HCT116 (cell line): ENCODE results near the gene HERC2. TPM values are rescaled to one million over a fixed set of nuclear protein-coding genes. Genes with fewer than 3 reads are reported as not detected.

Source experiments
- ATAC-seq: fragments of 200-7000 bp; cut with Tn5 transposase; 2 replicates; pipeline ENCODE4 v1.9.1; 2020; ENCODE audit warnings: mild to moderate bottlenecking, moderate library complexity
- BruUV-seq: library from RNA; stranded (reverse); fragments of 400-500 nt; replicated peaks from 2 replicates; lab custom pipeline; 2021; lab: Mats Ljungman, UMichigan
- CTCF ChIA-PET: fragments of 300-600 bp; sonication (Branson Sonifier 250); formaldehyde crosslinking; loops from one replicate; lab custom pipeline; 2021; ENCODE audit warnings: antibody characterized with exemption; lab: Charles Lee
- POLR2A ChIA-PET: fragments of 300-600, 350-600 bp; sonication (Branson Sonifier 250); formaldehyde crosslinking; loops from one replicate; lab custom pipeline; 2021; ENCODE audit warnings: antibody characterized with exemption; lab: Charles Lee
- RAD21 ChIA-PET, 2 experiments: fragments of 300-600 bp; sonication (Branson Sonifier 250); formaldehyde crosslinking; loops; one replicate each; lab custom pipeline; 2023; ENCODE audit warnings: low total read pairs in 2 of 2; ENCODE audit not compliant: uncharacterized antibody in 2 of 2, unreplicated experiment in 2 of 2, low non-redundant PET in 1 of 2; lab: Charles Lee
- DNase-seq: peaks from one replicate; pipeline ENCODE4 v3.0.0-alpha.2; 2010; ENCODE audit warnings: low read depth, low spot score
- H2AFZ ChIP-seq: fragments of 200-600 bp; shearing (Covaris generic), sonication (generic); 2 replicates; pipeline ENCODE4 v1.6.1; 2017; ENCODE audit warnings: low read depth, mixed run types, mixed read lengths, antibody characterized with exemption, low read length; ENCODE audit not compliant: poor library complexity, severe bottlenecking
- H3K27ac ChIP-seq: 2 replicates; pipeline ENCODE4 v1.5.1; 2012; ENCODE audit warnings: low read depth, low read length
- H3K27me3 ChIP-seq: fragments of 200-600 bp; sonication (generic); 2 replicates; pipeline ENCODE4 v1.6.1; 2016; ENCODE audit warnings: mixed run types, low read length, mixed read lengths; ENCODE audit not compliant: insufficient read depth
- H3K36me3 ChIP-seq, 2 experiments: fragments of 200-500 bp in 1 of 2; fragments of 200-600 bp in 1 of 2; sonication (Bioruptor generic) in 1 of 2; sonication (generic) in 1 of 2; 2 replicates each; pipeline versions ENCODE4 v1.5.1 to v1.6.1; 2014 to 2016; ENCODE audit warnings: low read length in 2 of 2, inconsistent platforms in 1 of 2, mixed read lengths in 1 of 2, mixed run types in 1 of 2; ENCODE audit not compliant: insufficient read depth in 2 of 2, control insufficient read depth in 1 of 2
- H3K4me1 ChIP-seq, 2 experiments: fragments of 200-600 bp in 1 of 2; sonication (generic) in 1 of 2; 2 replicates each; pipeline versions ENCODE4 v1.5.1 to v1.6.1; 2012 to 2017; ENCODE audit warnings: low read length in 2 of 2, inconsistent platforms in 1 of 2, mild to moderate bottlenecking in 1 of 2, mixed read lengths in 1 of 2, mixed run types in 1 of 2, moderate library complexity in 1 of 2; ENCODE audit not compliant: insufficient read depth in 2 of 2, control insufficient read depth in 1 of 2
- H3K4me2 ChIP-seq: fragments of 200-600 bp; sonication (generic); 2 replicates; pipeline ENCODE4 v1.6.1; 2017; ENCODE audit warnings: mixed run types, low read length, mixed read lengths
- H3K4me3 ChIP-seq, 2 experiments: fragments of 200-600 bp in 1 of 2; sonication (generic) in 1 of 2; replicated peaks in 1 of 2; 2 replicates each; pipeline ENCODE4 v1.5.1; 2011 to 2016; ENCODE audit warnings: low read length in 2 of 2, control low read depth in 1 of 2, low read depth in 1 of 2, mild to moderate bottlenecking in 1 of 2, mixed read lengths in 1 of 2, mixed run types in 1 of 2
- H3K79me2 ChIP-seq: fragments of 200-600 bp; sonication (generic); 2 replicates; pipeline ENCODE4 v1.6.1; 2017; ENCODE audit warnings: mild to moderate bottlenecking, mixed run types, low read length, moderate library complexity, mixed read lengths; ENCODE audit not compliant: insufficient read depth
- H3K9ac ChIP-seq: fragments of 200-600 bp; sonication (generic); 2 replicates; pipeline ENCODE4 v1.6.1; 2016; ENCODE audit warnings: low read length, mixed read lengths
- H3K9me2 ChIP-seq: fragments of 200-600 bp; sonication (generic), shearing (Covaris generic); 2 replicates; pipeline ENCODE4 v1.6.1; 2017; ENCODE audit warnings: mixed run types, mild to moderate bottlenecking, moderate library complexity; ENCODE audit not compliant: insufficient read depth
- H3K9me3 ChIP-seq, 2 experiments: fragments of 200-500 bp in 1 of 2; fragments of 200-600 bp in 1 of 2; sonication (Bioruptor generic) in 1 of 2; sonication (generic) in 1 of 2; 2 replicates each; pipeline ENCODE4 v1.6.1; 2014 to 2017; ENCODE audit warnings: low read length in 2 of 2, mixed read lengths in 2 of 2, inconsistent platforms in 1 of 2, low read depth in 1 of 2, mild to moderate bottlenecking in 1 of 2, mixed run types in 1 of 2, moderate library complexity in 1 of 2; ENCODE audit not compliant: control insufficient read depth in 1 of 2, insufficient read depth in 1 of 2
- H4K20me1 ChIP-seq: fragments of 200-600 bp; sonication (generic), shearing (Covaris generic); 2 replicates; pipeline ENCODE4 v1.6.1; 2017; ENCODE audit warnings: mixed run types, mild to moderate bottlenecking, moderate library complexity; ENCODE audit not compliant: insufficient read depth
- ATF3 ChIP-seq: IDR thresholded peaks from 2 replicates; pipeline ENCODE4 v1.6.1; 2012
- CBX3 ChIP-seq: IDR thresholded peaks from 2 replicates; pipeline ENCODE4 v1.6.1; 2012; ENCODE audit warnings: low read depth
- CEBPB ChIP-seq: IDR thresholded peaks from 2 replicates; pipeline ENCODE4 v1.6.1; 2012; ENCODE audit warnings: low read depth
- EGR1 ChIP-seq: IDR thresholded peaks from 2 replicates; pipeline ENCODE4 v1.6.1; 2012; ENCODE audit warnings: low read depth
- ELF1 ChIP-seq: IDR thresholded peaks from 2 replicates; pipeline ENCODE4 v1.6.1; 2012; ENCODE audit warnings: low read depth, borderline replicate concordance
- EZH2 ChIP-seq: fragments of 200-600 bp; sonication (generic); IDR thresholded peaks from 2 replicates; pipeline ENCODE4 v1.6.1; 2017; ENCODE audit warnings: antibody characterized with exemption, mixed run types
- JUND ChIP-seq: IDR thresholded peaks from 2 replicates; pipeline ENCODE4 v1.6.1; 2012
- MAX ChIP-seq: IDR thresholded peaks from 2 replicates; pipeline ENCODE4 v1.6.1; 2012
- POLR2A ChIP-seq: IDR thresholded peaks from 2 replicates; pipeline ENCODE4 v1.7.0; 2011; ENCODE audit warnings: borderline replicate concordance; ENCODE audit not compliant: insufficient read depth, insufficient read length; ENCODE audit errors: extremely low read depth
- POLR2AphosphoS5 ChIP-seq: IDR thresholded peaks from 2 replicates; pipeline ENCODE4 v1.6.1; 2011; ENCODE audit warnings: mild to moderate bottlenecking, low read depth, low read length, moderate library complexity
- RAD21 ChIP-seq: IDR thresholded peaks from 2 replicates; pipeline ENCODE4 v1.6.1; 2012; ENCODE audit warnings: low read depth, mild to moderate bottlenecking
- REST ChIP-seq: IDR thresholded peaks from 2 replicates; pipeline ENCODE4 v1.6.1; 2012; ENCODE audit warnings: low read depth
- SIN3A ChIP-seq: IDR thresholded peaks from 2 replicates; pipeline ENCODE4 v1.6.1; 2012; ENCODE audit warnings: low read depth
- SP1 ChIP-seq: IDR thresholded peaks from 2 replicates; pipeline ENCODE4 v1.6.1; 2012; ENCODE audit warnings: low read depth
- SRF ChIP-seq: IDR thresholded peaks from 2 replicates; pipeline ENCODE4 v1.6.1; 2012; ENCODE audit warnings: low read depth
- YY1 ChIP-seq: IDR thresholded peaks from 2 replicates; pipeline ENCODE4 v1.6.1; 2011; ENCODE audit warnings: low read length, low read depth, moderate library complexity, mild to moderate bottlenecking; ENCODE audit not compliant: insufficient replicate concordance; ENCODE audit errors: extremely low read depth
- ZFX ChIP-seq: fragments of 450-650 bp; IDR thresholded peaks from 2 replicates; pipeline ENCODE4 v1.6.1; 2017
- ZNF274 ChIP-seq: fragments of 200-500 bp; sonication (Bioruptor generic); IDR thresholded peaks from 2 replicates; pipeline ENCODE4 v1.6.1; 2014; ENCODE audit warnings: mild to moderate bottlenecking, low read depth, low read length, inconsistent platforms
- intact Hi-C: fragments of 100-400 bp; cut with micrococcal nuclease; formaldehyde crosslinking; loops from 2 replicates; pipeline ENCODE4 v1.10.0; 2022
- total RNA-seq: library from RNA; stranded (reverse); gene quantifications from one replicate; pipeline ENCODE4 v1.2.1, GENCODE V29; 2021; ENCODE audit not compliant: unreplicated experiment
- TF ChIP-seq, protein P1 (sequence below): IDR thresholded peaks from 2 replicates; pipeline ENCODE4 v1.6.1; 2011; ENCODE audit warnings: mild to moderate bottlenecking, low read length, moderate library complexity; ENCODE audit not compliant: insufficient replicate concordance; ENCODE audit errors: extremely low read depth

Gene HERC2
- total RNA-seq, 1 experiment from 2014 or later = 55.5 TPM

DNA sequence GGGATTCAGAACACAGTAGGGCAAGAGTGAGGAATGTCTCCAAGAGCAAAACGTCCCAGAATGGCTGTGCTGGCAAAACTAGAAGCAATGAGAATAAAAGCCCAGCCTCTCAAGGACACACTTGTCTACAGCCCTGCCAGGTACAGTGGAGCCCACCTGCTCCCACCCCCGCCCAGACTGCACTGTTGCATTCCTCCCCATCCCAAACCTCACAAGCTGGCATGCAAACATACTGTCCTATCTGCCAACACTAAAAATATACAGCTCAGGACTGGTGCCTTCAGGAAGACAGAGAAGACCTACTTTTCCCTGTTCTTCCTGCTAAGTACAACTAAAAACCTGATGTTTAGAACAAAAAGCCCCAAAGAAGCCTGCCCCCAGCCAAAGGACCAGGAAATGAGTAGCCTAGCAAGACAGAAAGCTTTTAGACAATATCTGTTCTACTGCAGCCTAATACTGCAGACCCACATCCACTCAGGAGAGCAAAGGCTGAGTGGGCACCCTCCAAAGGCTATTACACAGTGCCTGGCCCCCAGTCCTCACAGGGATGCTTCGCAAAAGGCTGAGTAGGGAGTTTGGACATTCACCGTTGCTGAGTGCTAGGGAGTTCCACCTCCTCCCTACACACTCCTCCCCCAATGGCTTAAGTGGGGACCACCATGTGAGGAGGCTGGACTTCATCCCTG is 236.3 kb downstream of the HERC2 start (continued):
- TF ChIP-seq MAX = no peak
- no peak for TF ChIP-seq CEBPB
- no peak for TF ChIP-seq ZNF274
- TF ChIP-seq SP1 = no peak
- TF ChIP-seq POLR2A = no peak
- TF ChIP-seq CBX3 = no peak

GRCh38 chr15:28084547-28084946 is 237.4 kb downstream of the HERC2 start:
- CTCF ChIA-PET = no interaction called here
- TF ChIP-seq YY1 = no peak
- no peak for TF ChIP-seq POLR2A
- no peak for TF ChIP-seq EZH2
- TF ChIP-seq SIN3A = no peak
- TF ChIP-seq ZFX = no peak
- TF ChIP-seq ATF3 = no peak
- TF ChIP-seq EGR1 = no peak
- no peak for TF ChIP-seq SRF
- TF ChIP-seq RAD21 = no peak
- no peak for TF ChIP-seq ELF1
- TF ChIP-seq MAX = no peak
- no peak for TF ChIP-seq POLR2AphosphoS5
- TF ChIP-seq, protein P1, sequence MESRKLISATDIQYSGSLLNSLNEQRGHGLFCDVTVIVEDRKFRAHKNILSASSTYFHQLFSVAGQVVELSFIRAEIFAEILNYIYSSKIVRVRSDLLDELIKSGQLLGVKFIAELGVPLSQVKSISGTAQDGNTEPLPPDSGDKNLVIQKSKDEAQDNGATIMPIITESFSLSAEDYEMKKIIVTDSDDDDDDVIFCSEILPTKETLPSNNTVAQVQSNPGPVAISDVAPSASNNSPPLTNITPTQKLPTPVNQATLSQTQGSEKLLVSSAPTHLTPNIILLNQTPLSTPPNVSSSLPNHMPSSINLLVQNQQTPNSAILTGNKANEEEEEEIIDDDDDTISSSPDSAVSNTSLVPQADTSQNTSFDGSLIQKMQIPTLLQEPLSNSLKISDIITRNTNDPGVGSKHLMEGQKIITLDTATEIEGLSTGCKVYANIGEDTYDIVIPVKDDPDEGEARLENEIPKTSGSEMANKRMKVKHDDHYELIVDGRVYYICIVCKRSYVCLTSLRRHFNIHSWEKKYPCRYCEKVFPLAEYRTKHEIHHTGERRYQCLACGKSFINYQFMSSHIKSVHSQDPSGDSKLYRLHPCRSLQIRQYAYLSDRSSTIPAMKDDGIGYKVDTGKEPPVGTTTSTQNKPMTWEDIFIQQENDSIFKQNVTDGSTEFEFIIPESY = no peak
- no peak for TF ChIP-seq REST
- TF ChIP-seq CBX3 = no peak
- TF ChIP-seq JUND = no peak

More at GRCh38 chr15:28084547-28084946, 237.4 kb downstream of the HERC2 start:
- H3K27me3 ChIP-seq = no peaks in the 10 kb centered on the region
- ChIA-PET POLR2A (no interaction called here), RAD21 (no interaction called here)
- no peak overlapping the region for H3K4me2 ChIP-seq
- no peaks in the 10 kb centered on the region for H3K9me3 ChIP-seq
- H3K9ac ChIP-seq = no peak overlapping the region
- no TSS peak for BruUV-seq
- no peak overlapping the region for H2AFZ ChIP-seq
- no peak for ATAC-seq
- H3K4me1 ChIP-seq = no peaks in the 10 kb centered on the region
- DNase-seq = no peak
- no peak overlapping the region for H3K27ac ChIP-seq
- H3K9me2 ChIP-seq = no peaks in the 10 kb centered on the region
- H3K4me3 ChIP-seq = no peak overlapping the region
- no peaks in the 10 kb centered on the region for H4K20me1 ChIP-seq
- no peaks in the 10 kb centered on the region for H3K36me3 ChIP-seq
- H3K79me2 ChIP-seq = no peaks in the 10 kb centered on the region
- intact Hi-C loops = no loop called here
